HG02588 (cell line): Measurements from ENCODE around the gene POLR3E.
"Not testable (repeated sequence)": the region's sequence is repeated elsewhere in the genome, so short reads cannot be mapped to it uniquely, and the experiment has no call there.

Experiments used
- ATAC-seq: cut with Tn5 transposase; IDR thresholded peaks from one replicate; pipeline ENCODE4 v1.9.1; 2021; ENCODE audit warnings: mild to moderate bottlenecking, moderate library complexity; ENCODE audit not compliant: unreplicated experiment

The POLR3E gene

GRCh38 chr16:22333457-22333994 lies 36.3 kb downstream of the POLR3E start:
- no peak for ATAC-seq

- no peak for ATAC-seq
Measured at GRCh38 chr16:22335668-22336246, 38.5 kb downstream of the POLR3E start.

- no peak for ATAC-seq
Measured at GRCh38 chr16:22336581-22336980, 39.4 kb downstream of the POLR3E start.

GRCh38 chr16:22337045-22337444 lies 39.8 kb downstream of the POLR3E start:
- ATAC-seq, result no peak

- ATAC-seq, result no peak
Measured at GRCh38 chr16:22337849-22338635, 40.8 kb downstream of the POLR3E start.

- no peak for ATAC-seq
Measured at GRCh38 chr16:22340945-22341344, 43.7 kb downstream of the POLR3E start.

GRCh38 chr16:22342082-22342481 lies 44.9 kb downstream of the POLR3E start:
- ATAC-seq, result no peak

GRCh38 chr16:22346483-22346882 lies 49.3 kb downstream of the POLR3E start:
- no peak for ATAC-seq

GRCh38 chr16:22347100-22347820 lies 50.1 kb downstream of the POLR3E start:
- ATAC-seq, result no peak

- no peak for ATAC-seq
Measured at GRCh38 chr16:22348291-22348690, 51.1 kb downstream of the POLR3E start.

GRCh38 chr16:22351017-22351416 lies 53.8 kb downstream of the POLR3E start:
- not testable (repeated sequence) for ATAC-seq

GRCh38 chr16:22352140-22352539 lies 54.9 kb downstream of the POLR3E start:
- ATAC-seq, result no peak

- ATAC-seq, result no peak
Measured at GRCh38 chr16:22352723-22353122, 55.5 kb downstream of the POLR3E start.

- ATAC-seq, result no peak
Measured at GRCh38 chr16:22353191-22353919, 56.1 kb downstream of the POLR3E start.

- ATAC-seq, result no peak
Measured at GRCh38 chr16:22353933-22354541, 56.8 kb downstream of the POLR3E start.

GRCh38 chr16:22355487-22355908 lies 58.3 kb downstream of the POLR3E start:
- no peak for ATAC-seq

GRCh38 chr16:22356930-22357634 lies 59.9 kb downstream of the POLR3E start:
- ATAC-seq, result no peak

- no peak for ATAC-seq
Measured at GRCh38 chr16:22357635-22357971, 60.4 kb downstream of the POLR3E start.

- ATAC-seq, result no peak
Measured at GRCh38 chr16:22358000-22358399, 60.8 kb downstream of the POLR3E start.

- ATAC-seq, result no peak
Measured at GRCh38 chr16:22359679-22360078, 62.5 kb downstream of the POLR3E start.
